Ectodermal cell (in vitro differentiated cells): Measurements from ENCODE around the gene ANKRD9.
"Not testable (repeated sequence)": the region's sequence is repeated elsewhere in the genome, so short reads cannot be mapped to it uniquely, and the experiment has no call there.

ENCODE experiments used
- H3K27ac ChIP-seq: 2 replicates; pipeline ENCODE4 v1.7.0; 2013; ENCODE audit warnings: mild to moderate bottlenecking, low read depth, low read length; ENCODE audit not compliant: insufficient read depth, poor library complexity, severe bottlenecking
- H3K27me3 ChIP-seq: 2 replicates; pipeline ENCODE4 v1.7.0; 2013; ENCODE audit warnings: mild to moderate bottlenecking, low read length; ENCODE audit not compliant: insufficient read depth, control insufficient read depth, poor library complexity, severe bottlenecking
- H3K36me3 ChIP-seq: one replicate; pipeline ENCODE4 v1.7.0; 2013; ENCODE audit warnings: low read length; ENCODE audit not compliant: control insufficient read depth, insufficient read depth
- H3K4me1 ChIP-seq: one replicate; pipeline ENCODE4 v1.7.0; 2013; ENCODE audit warnings: low read length; ENCODE audit not compliant: control insufficient read depth, insufficient read depth
- H3K4me3 ChIP-seq: 2 replicates; pipeline ENCODE4 v1.7.0; 2013; ENCODE audit warnings: low read depth, low read length, control low read depth; ENCODE audit not compliant: insufficient read depth
- H3K9me3 ChIP-seq: 2 replicates; pipeline ENCODE4 v1.7.0; 2013; ENCODE audit warnings: mild to moderate bottlenecking, low read length, moderate library complexity; ENCODE audit not compliant: control insufficient read depth
- WGBS, 2 experiments: methylation state at CpG; one replicate each; pipeline ENCODE4 v1.1.7; 2013; ENCODE audit warnings: missing lambda C conversion rate in 2 of 2; 5-methylcytosine and 5-hydroxymethylcytosine counted together

ANKRD9 gene

GRCh38 chr14:102519709-102520108, 10.1 kb upstream of the ANKRD9 start:
- H3K4me3 ChIP-seq, H3K36me3 ChIP-seq, H3K27ac ChIP-seq, H3K9me3 ChIP-seq, H3K4me1 ChIP-seq: not testable (repeated sequence)
- 85 to 89% methylated on average over 5 of the region's 5 CpGs for WGBS, 2 experiments
- peaks cover 10% of the 10 kb centered on the region for H3K27me3 ChIP-seq

- Histone ChIP-seq H3K4me1 (no peaks in the 10 kb centered on the region), H3K27me3 (peaks cover 10% of the 10 kb centered on the region), H3K9me3 (no peaks in the 10 kb centered on the region), H3K4me3 (no peak overlapping the region), H3K36me3 (no peaks in the 10 kb centered on the region), H3K27ac (no peak overlapping the region)
- WGBS, 2 experiments, result 91 to 92% methylated on average over 8 of the region's 8 CpGs
Observed at GRCh38 chr14:102518063-102518648, 8.6 kb upstream of the ANKRD9 start.

GRCh38 chr14:102517392-102518062, 8.0 kb upstream of the ANKRD9 start:
- Histone ChIP-seq H3K9me3 (no peaks in the 10 kb centered on the region), H3K36me3 (no peaks in the 10 kb centered on the region), H3K27ac (no peak overlapping the region), H3K4me1 (peaks cover 2% of the 10 kb centered on the region), H3K27me3 (peaks cover 10% of the 10 kb centered on the region), H3K4me3 (peak overlapping the region; percentile 66)
- WGBS, 2 experiments, result 27% methylated on average over 37 of the region's 37 CpGs

GRCh38 chr14:102516531-102517391, 7.2 kb upstream of the ANKRD9 start:
- H3K27ac ChIP-seq, result no peak overlapping the region
- no peaks in the 10 kb centered on the region for H3K36me3 ChIP-seq
- no peaks in the 10 kb centered on the region for H3K9me3 ChIP-seq
- peak overlapping the region; percentile 66 for H3K4me3 ChIP-seq
- peaks cover 9% of the 10 kb centered on the region for H3K4me1 ChIP-seq
- WGBS, 2 experiments, result 1% methylated on average over 95 of the region's 95 CpGs
- peaks cover 10% of the 10 kb centered on the region for H3K27me3 ChIP-seq

- H3K9me3 ChIP-seq, result no peaks in the 10 kb centered on the region
- WGBS, 2 experiments, result 85% methylated on average over 12 of the region's 12 CpGs
- H3K4me1 ChIP-seq, result peaks cover 25% of the 10 kb centered on the region
- H3K27me3 ChIP-seq, result peaks cover 10% of the 10 kb centered on the region
- H3K4me3 ChIP-seq, result no peak overlapping the region
- H3K27ac ChIP-seq, result no peak overlapping the region
- no peaks in the 10 kb centered on the region for H3K36me3 ChIP-seq
Observed at GRCh38 chr14:102514987-102515733, 5.6 kb upstream of the ANKRD9 start.

GRCh38 chr14:102513899-102514772, 4.6 kb upstream of the ANKRD9 start:
- Histone ChIP-seq H3K36me3 (no peaks in the 10 kb centered on the region), H3K27me3 (peaks cover 10% of the 10 kb centered on the region), H3K9me3 (no peaks in the 10 kb centered on the region), H3K4me1 (peaks cover 25% of the 10 kb centered on the region), H3K4me3 (no peak overlapping the region), H3K27ac (no peak overlapping the region)
- WGBS, 2 experiments, result 89% methylated on average over 21 of the region's 21 CpGs

DNA sequence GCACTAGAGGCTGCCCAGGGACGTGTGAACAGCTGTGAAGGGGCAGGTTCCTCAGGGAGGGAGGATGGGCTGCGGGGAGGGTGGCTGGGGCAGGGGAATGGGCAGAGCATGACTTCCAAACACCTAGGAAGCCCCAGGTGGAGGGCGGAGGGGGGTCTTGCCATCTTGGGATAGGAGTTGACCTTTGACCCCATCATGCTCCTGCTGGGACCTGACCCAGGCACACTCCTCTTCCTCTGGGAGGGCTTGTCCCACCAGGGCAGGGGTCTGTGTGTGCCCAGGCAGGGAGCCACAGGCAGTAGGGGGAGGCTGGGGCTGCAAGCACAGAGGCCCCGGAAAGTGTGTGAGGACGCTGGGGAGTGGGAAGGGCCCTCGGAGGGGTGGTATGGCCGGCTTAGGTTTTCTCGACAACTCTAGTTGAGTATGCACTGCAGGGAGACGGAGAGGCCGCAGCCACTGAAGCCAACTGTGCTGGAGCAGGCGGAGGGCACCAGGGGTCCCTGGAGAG, 3.3 kb upstream of the ANKRD9 start:
- Histone ChIP-seq H3K9me3 (no peaks in the 10 kb centered on the region), H3K4me1 (peaks cover 33% of the 10 kb centered on the region), H3K27ac (no peak overlapping the region), H3K27me3 (peaks cover 8% of the 10 kb centered on the region), H3K4me3 (no peak overlapping the region), H3K36me3 (no peaks in the 10 kb centered on the region)
- WGBS, 2 experiments, result 79% methylated on average over 11 of the region's 11 CpGs

DNA sequence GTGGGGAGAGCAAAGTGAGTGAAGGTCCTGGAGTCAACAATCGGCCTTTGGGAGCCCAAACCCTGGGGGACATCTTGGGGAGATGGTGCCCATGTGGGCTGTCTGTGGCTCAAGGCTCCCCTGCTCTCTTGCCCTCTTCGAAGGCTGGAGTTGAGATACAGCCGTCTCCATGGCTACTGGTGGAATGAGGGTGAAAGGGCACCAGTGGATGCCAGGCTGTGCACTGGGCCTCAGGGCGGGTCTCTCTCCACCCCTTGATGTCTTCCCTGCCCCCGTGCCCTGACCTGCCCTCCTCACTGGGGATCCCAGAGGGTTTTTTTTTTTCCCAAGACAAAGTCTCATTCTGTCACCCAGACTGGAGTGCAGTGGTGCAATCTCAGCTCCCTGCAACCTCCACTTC, 2.0 kb upstream of the ANKRD9 start:
- Histone ChIP-seq H3K4me3 (no peak overlapping the region), H3K36me3 (no peaks in the 10 kb centered on the region), H3K27ac (no peak overlapping the region), H3K27me3 (no peaks in the 10 kb centered on the region), H3K9me3 (no peaks in the 10 kb centered on the region), H3K4me1 (peaks cover 33% of the 10 kb centered on the region)
- WGBS, 2 experiments, result 86 to 92% methylated on average over 5 of the region's 5 CpGs
